OCI-LY1 (cell line): Measurements from ENCODE around the gene SLC38A6.

Experiments
- CTCF ChIP-seq: fragments of 200-600 bp; sonication (generic), shearing (Covaris generic); IDR thresholded peaks from 2 replicates; pipeline ENCODE4 v1.5.1; 2017; ENCODE audit warnings: mild to moderate bottlenecking, antibody characterized with exemption, low read length, moderate library complexity, mixed read lengths
- EZH2 ChIP-seq: fragments of 200-600 bp; sonication (generic), shearing (Covaris generic); IDR thresholded peaks from 2 replicates; pipeline ENCODE4 v1.8.0; 2017; ENCODE audit warnings: borderline replicate concordance, mixed run types, mild to moderate bottlenecking, antibody characterized with exemption, low read length, moderate library complexity, mixed read lengths

GRCh38 chr14:60981633-60982455, 799 bp downstream of the SLC38A6 start:
- TF ChIP-seq CTCF: no peak
- no peak for TF ChIP-seq EZH2
